Loucy (cell line): ENCODE results near the gene SKA1.

Experiments used
- EZH2phosphoT487 ChIP-seq: fragments of 200-600 bp; IDR thresholded peaks from 2 replicates; pipeline ENCODE4 v1.6.1; 2018; ENCODE audit warnings: antibody characterized with exemption, mild to moderate bottlenecking, moderate library complexity, borderline replicate concordance
- TF ChIP-seq, protein P1 (sequence below): fragments of 200-600 bp; sonication (generic); conservative IDR thresholded peaks from 2 replicates; pipeline ENCODE4 v1.5.1; 2014; ENCODE audit warnings: mild to moderate bottlenecking, antibody characterized with exemption, low read length

DNA sequence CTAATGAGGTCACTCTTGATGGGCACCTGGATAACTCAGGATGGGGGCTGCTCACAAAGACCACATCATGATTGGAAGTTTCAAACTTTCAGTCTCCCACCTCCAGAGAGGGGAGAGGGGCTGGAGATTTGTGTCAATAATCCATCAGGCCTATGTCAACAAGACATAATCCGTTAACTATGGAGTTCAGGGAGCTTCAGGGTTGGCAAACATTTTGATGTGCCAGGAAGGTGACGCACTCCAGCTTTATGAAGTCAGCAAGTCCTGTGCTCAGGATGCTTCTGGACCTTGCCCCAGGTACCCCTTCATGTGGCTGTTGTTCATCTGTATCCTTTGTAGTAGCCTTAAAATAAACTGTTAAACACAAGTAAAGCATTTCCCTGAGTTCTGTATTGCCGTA, 19.0 kb downstream of the SKA1 start:
- TF ChIP-seq, protein P1, sequence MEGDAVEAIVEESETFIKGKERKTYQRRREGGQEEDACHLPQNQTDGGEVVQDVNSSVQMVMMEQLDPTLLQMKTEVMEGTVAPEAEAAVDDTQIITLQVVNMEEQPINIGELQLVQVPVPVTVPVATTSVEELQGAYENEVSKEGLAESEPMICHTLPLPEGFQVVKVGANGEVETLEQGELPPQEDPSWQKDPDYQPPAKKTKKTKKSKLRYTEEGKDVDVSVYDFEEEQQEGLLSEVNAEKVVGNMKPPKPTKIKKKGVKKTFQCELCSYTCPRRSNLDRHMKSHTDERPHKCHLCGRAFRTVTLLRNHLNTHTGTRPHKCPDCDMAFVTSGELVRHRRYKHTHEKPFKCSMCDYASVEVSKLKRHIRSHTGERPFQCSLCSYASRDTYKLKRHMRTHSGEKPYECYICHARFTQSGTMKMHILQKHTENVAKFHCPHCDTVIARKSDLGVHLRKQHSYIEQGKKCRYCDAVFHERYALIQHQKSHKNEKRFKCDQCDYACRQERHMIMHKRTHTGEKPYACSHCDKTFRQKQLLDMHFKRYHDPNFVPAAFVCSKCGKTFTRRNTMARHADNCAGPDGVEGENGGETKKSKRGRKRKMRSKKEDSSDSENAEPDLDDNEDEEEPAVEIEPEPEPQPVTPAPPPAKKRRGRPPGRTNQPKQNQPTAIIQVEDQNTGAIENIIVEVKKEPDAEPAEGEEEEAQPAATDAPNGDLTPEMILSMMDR: no peak
- no peak for TF ChIP-seq EZH2phosphoT487
